Stimulated activated CD8-positive, alpha-beta memory T cell treated with anti-CD3 and anti-CD28 coated beads, Interleukin-15, amount 100 ng/mL, for 24 hours (primary cell): ENCODE data around the gene RPP30.

Experiments used
- DNase-seq: peaks from one replicate; pipeline ENCODE4 v3.0.0-alpha.2; 2020; ENCODE audit warnings: low read depth

The RPP30 gene

GRCh38 chr10:90944749-90945148 lies 73.0 kb downstream of the RPP30 start:
- no peak for DNase-seq

DNA sequence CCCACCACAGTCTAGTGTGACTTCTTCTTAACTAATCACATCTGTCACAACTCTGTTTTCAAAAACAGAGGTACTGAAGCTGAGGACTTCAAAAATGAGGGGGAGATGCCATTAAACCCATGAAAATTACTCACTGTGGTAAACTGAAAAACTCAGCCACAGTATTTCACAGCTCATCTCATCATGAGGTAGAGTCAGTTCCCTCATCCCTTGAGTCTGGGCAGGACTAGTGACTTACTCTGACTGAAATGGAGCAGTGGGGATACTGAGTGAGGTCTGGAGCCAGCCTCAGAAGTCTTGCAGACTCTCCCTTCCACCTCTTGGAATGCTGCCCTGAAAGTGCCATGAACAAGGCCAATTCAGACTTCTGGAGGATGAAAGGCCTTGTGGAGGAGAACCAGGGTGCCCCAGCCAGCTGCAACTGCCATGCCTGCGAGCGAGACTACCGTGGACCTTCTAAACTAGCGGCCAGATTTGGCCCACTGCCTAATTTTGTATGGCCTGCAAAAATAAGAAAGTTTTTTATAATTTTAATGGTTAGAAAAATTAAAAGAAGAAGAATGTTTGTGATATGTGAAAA lies 73.8 kb downstream of the RPP30 start:
- DNase-seq = no peak

DNA sequence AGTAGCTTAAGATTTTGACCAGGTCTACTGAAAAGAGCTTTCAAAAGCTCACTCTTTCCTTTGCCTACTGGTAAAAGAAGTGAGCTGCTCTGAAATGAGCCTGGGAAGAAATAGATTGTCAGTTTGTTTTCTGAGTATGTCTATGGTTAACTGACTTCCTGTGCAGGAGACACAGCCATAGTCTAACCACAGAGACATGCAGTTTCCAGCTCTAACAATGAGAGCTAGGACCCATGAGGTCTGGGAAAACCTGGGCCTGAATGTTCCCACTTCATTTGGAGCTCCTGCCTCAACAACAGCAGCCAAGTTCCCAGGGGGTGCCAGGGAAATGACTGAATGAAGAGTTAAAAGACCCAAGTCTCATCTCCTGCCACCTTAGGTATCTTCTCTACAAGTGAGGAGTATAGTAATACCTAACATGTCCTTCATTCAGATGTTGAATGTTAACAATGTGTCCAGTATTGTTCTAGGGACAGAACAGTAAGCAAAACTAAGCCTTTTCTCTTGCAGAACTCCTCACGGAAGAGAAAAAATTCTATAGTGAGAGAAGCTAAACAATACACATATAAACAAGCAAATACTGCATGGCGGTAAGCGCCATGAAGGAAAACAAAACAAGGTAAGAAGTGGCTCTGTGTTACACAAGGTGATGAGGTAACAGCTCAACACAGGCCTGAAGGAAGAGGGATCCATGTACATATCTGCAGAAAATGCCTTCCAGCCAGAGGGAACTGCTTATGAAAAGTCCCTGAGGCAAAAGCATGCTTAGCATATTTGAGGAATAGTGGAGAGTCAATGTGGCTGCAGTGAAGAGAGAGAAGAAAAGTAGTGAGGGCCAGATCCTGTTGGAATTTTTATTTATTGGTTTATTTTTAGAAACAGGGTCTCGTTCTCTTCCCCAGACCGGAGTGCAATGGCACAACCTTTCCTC lies 75.5 kb downstream of the RPP30 start:
- no peak for DNase-seq
